GM12878 (cell line): ENCODE measurements around the gene COMMD3. TPM values are rescaled to one million over a fixed set of nuclear protein-coding genes. Genes with fewer than 3 reads are reported as not detected.

Experiments
- ATAC-seq: fragments of 200-7000 bp; cut with Tn5 transposase; 3 replicates; pipeline ENCODE4 v1.9.1; 2020; ENCODE audit warnings: mild to moderate bottlenecking, moderate library complexity
- BruUV-seq: library from RNA; stranded (reverse); fragments of 400-500 nt; replicated peaks from 2 replicates; lab custom pipeline; 2021; lab: Mats Ljungman, UMichigan
- CTCF ChIA-PET: fragments of 300-600 bp; sonication (Branson Sonifier 250); formaldehyde crosslinking; extraction: SDS; loops from one replicate; lab custom pipeline; 2021; ENCODE audit warnings: inconsistent platforms; lab: Yijun Ruan, JAX
- POLR2A ChIA-PET: fragments of 350-600 bp; formaldehyde crosslinking; extraction: SDS; loops from one replicate; lab custom pipeline; 2021; ENCODE audit warnings: inconsistent platforms; lab: Charles Lee
- RAD21 ChIA-PET: fragments of 300-600 bp; sonication (Branson Sonifier 250); formaldehyde crosslinking; loops from one replicate; lab custom pipeline; 2023; ENCODE audit warnings: antibody characterized with exemption; ENCODE audit not compliant: unreplicated experiment; lab: Charles Lee
- SMC1A ChIA-PET: fragments of 300-600 bp; sonication (Branson Sonifier 250); formaldehyde crosslinking; loops from one replicate; lab custom pipeline; 2023; ENCODE audit not compliant: unreplicated experiment, uncharacterized antibody; lab: Charles Lee
- DNase-seq: peaks from one replicate; pipeline ENCODE4 v3.0.0-alpha.2; 2011; ENCODE audit warnings: low read depth, low spot score
- FAIRE-seq: peaks from 3 replicates; lab custom pipeline; 2011; peaks lifted over from hg19 to GRCh38; lab: Jason Lieb, UNC
- H2AFZ ChIP-seq: 2 replicates; pipeline ENCODE4 v1.6.0; 2011; ENCODE audit warnings: low read depth, low read length, control low read depth; ENCODE audit not compliant: control insufficient read depth
- H3K27ac ChIP-seq: 2 replicates; pipeline ENCODE4 v1.5.1; 2011; ENCODE audit warnings: control low read depth; ENCODE audit not compliant: control insufficient read depth, insufficient read depth
- H3K27me3 ChIP-seq, 2 experiments: replicated peaks in 1 of 2; 2 replicates each; pipeline versions ENCODE4 v1.6.0 to v1.6.1; 2011; ENCODE audit warnings: low read length in 1 of 2; ENCODE audit not compliant: control insufficient read depth in 2 of 2, insufficient read depth in 2 of 2
- H3K36me3 ChIP-seq, 2 experiments: 2 replicates each; pipeline ENCODE4 v1.5.1; 2011; ENCODE audit warnings: low read length in 1 of 2; ENCODE audit not compliant: control insufficient read depth in 2 of 2, insufficient read depth in 2 of 2
- H3K4me1 ChIP-seq: 2 replicates; pipeline ENCODE4 v1.6.1; 2011; ENCODE audit warnings: mild to moderate bottlenecking, low read length, moderate library complexity, mixed read lengths; ENCODE audit not compliant: control insufficient read depth, insufficient read depth
- H3K4me2 ChIP-seq: 2 replicates; pipeline ENCODE4 v1.6.0; 2011; ENCODE audit warnings: control low read depth; ENCODE audit not compliant: control insufficient read depth, insufficient read depth
- H3K4me3 ChIP-seq: fragments of 200-600 bp; sonication (generic); 2 replicates; pipeline ENCODE4 v1.5.1; 2016
- H3K79me2 ChIP-seq: 2 replicates; pipeline ENCODE4 v1.6.0; 2011; ENCODE audit warnings: low read length; ENCODE audit not compliant: control insufficient read depth, insufficient read depth
- H3K9ac ChIP-seq: 2 replicates; pipeline ENCODE4 v1.8.0; 2011; ENCODE audit warnings: low read length, control low read depth, mixed read lengths; ENCODE audit not compliant: control insufficient read depth, insufficient read depth
- H3K9me3 ChIP-seq: replicated peaks from 3 replicates; pipeline ENCODE4 v1.5.1; 2011; ENCODE audit warnings: mild to moderate bottlenecking, low read length; ENCODE audit not compliant: control insufficient read depth, insufficient read depth
- H4K20me1 ChIP-seq: 2 replicates; pipeline ENCODE4 v1.6.0; 2011; ENCODE audit not compliant: control insufficient read depth, insufficient read depth
- BACH1 ChIP-seq: fragments of 450-650 bp; IDR thresholded peaks from 2 replicates; pipeline ENCODE4 v1.6.1; 2017; ENCODE audit warnings: mild to moderate bottlenecking, borderline replicate concordance
- BHLHE40 ChIP-seq, 2 experiments: fragments of 450-650 bp in 1 of 2; IDR thresholded peaks; 2 replicates each; pipeline ENCODE4 v1.6.1; 2011 to 2017; ENCODE audit warnings: low read depth in 2 of 2, borderline replicate concordance in 1 of 2, improper control_type of control experiment in 1 of 2, low read length in 1 of 2, mild to moderate bottlenecking in 1 of 2
- BMI1 ChIP-seq: fragments of 450-650 bp; IDR thresholded peaks from 2 replicates; pipeline ENCODE4 v1.6.1; 2016; ENCODE audit warnings: mild to moderate bottlenecking, moderate library complexity, borderline replicate concordance
- BRCA1 ChIP-seq: IDR thresholded peaks from 2 replicates; pipeline ENCODE4 v1.6.1; 2011; ENCODE audit warnings: low read depth, low read length, improper control_type of control experiment
- CBFB ChIP-seq: IDR thresholded peaks from 2 replicates; pipeline ENCODE4 v1.6.1; 2016; ENCODE audit warnings: antibody characterized with exemption, low read depth
- CBX5 ChIP-seq: sonication (generic); IDR thresholded peaks from 2 replicates; pipeline ENCODE4 v1.6.1; 2016; ENCODE audit warnings: low read depth, moderate library complexity, mild to moderate bottlenecking, inconsistent platforms
- CHD4 ChIP-seq: fragments of 200-600 bp; sonication (generic); IDR thresholded peaks from 2 replicates; pipeline ENCODE4 v1.6.1; 2016; ENCODE audit warnings: mild to moderate bottlenecking
- HDAC6 ChIP-seq: fragments of 200-600 bp; sonication (generic); IDR thresholded peaks from one replicate; pipeline ENCODE4 v1.8.0; 2017; ENCODE audit warnings: antibody characterized with exemption; ENCODE audit not compliant: unreplicated experiment
- IKZF1 ChIP-seq: fragments of 450-650 bp; conservative IDR thresholded peaks from 2 replicates; pipeline ENCODE4 v1.6.1; 2017; ENCODE audit warnings: antibody characterized with exemption, mild to moderate bottlenecking
- IKZF2 ChIP-seq, 2 experiments: fragments of 450-650 bp; IDR thresholded peaks; 2 replicates each; pipeline ENCODE4 v1.6.1; 2017; ENCODE audit warnings: mild to moderate bottlenecking in 2 of 2, moderate library complexity in 2 of 2
- MEF2B ChIP-seq: fragments of 450-650 bp; IDR thresholded peaks from 2 replicates; pipeline ENCODE4 v1.6.1; 2018; ENCODE audit warnings: mild to moderate bottlenecking, moderate library complexity; ENCODE audit not compliant: partially characterized antibody, poor library complexity, severe bottlenecking
- NBN ChIP-seq: fragments of 450-650 bp; IDR thresholded peaks from 2 replicates; pipeline ENCODE4 v1.6.1; 2016
- POLR2A ChIP-seq: IDR thresholded peaks from 2 replicates; pipeline ENCODE4 v1.6.1; 2011; ENCODE audit warnings: low read depth, mild to moderate bottlenecking, low read length
- RCOR1 ChIP-seq: conservative IDR thresholded peaks from 2 replicates; pipeline ENCODE4 v1.6.1; 2012; ENCODE audit warnings: low read depth, low read length, improper control_type of control experiment
- SIX5 ChIP-seq: IDR thresholded peaks from 2 replicates; pipeline ENCODE4 v1.6.1; 2011; ENCODE audit warnings: mild to moderate bottlenecking, low read depth, low read length, moderate library complexity; ENCODE audit not compliant: severe bottlenecking
- SMC3 ChIP-seq: IDR thresholded peaks from 2 replicates; pipeline ENCODE4 v1.6.1; 2011; ENCODE audit warnings: low read length, improper control_type of control experiment, borderline replicate concordance
- SP1 ChIP-seq: IDR thresholded peaks from one replicate; pipeline ENCODE4 v1.6.1; 2011; ENCODE audit warnings: low read depth, low read length
- TAF1 ChIP-seq: IDR thresholded peaks from 2 replicates; pipeline ENCODE4 v1.6.1; 2011; ENCODE audit warnings: mild to moderate bottlenecking, low read depth, low read length, borderline replicate concordance
- TCF7 ChIP-seq: IDR thresholded peaks from 2 replicates; pipeline ENCODE4 v1.6.1; 2014; ENCODE audit warnings: antibody characterized with exemption, borderline replicate concordance
- ZNF622 ChIP-seq: fragments of 450-650 bp; IDR thresholded peaks from 2 replicates; pipeline ENCODE4 v1.6.1; 2017; ENCODE audit warnings: mild to moderate bottlenecking, inconsistent platforms
- WGBS: methylation state at CpG from one replicate; pipeline ENCODE4 v1.1.6; 2016; ENCODE audit warnings: low lambda C conversion rate; ENCODE audit not compliant: insufficient replicate concordance, insufficient coverage; ENCODE audit errors: missing lambda C conversion rate; 5-methylcytosine and 5-hydroxymethylcytosine counted together
- in situ Hi-C: fragments of 300-500 bp; cut with MboI; formaldehyde crosslinking; loops from 9 replicates; pipeline ENCODE4 v1.14.3; 2018; ENCODE audit warnings: mixed read lengths
- intact Hi-C: fragments of 100-400 bp; cut with micrococcal nuclease; formaldehyde crosslinking; loops from one replicate; pipeline ENCODE4 v1.14.2; 2022; ENCODE audit not compliant: unreplicated experiment
- polyA plus RNA-seq, 11 experiments: library from polyadenylated mRNA; depleted of rRNA in 4 of 11; unstranded in 6 of 11; stranded (reverse) in 5 of 11; fragments of >200 nt; fragmentation: Nextera tagmentation in 4 of 11; fragmentation: Illumina TruSeq in 1 of 11; extraction: Ambion mirVana in 4 of 11; extraction: Trizol in 1 of 11; gene quantifications; 1 replicate in 1 of 11; 2 replicates in 10 of 11; pipeline versions ENCODE4 v1.2.1 to v1.2.3, GENCODE V29; 2011 to 2016; ENCODE audit warnings: inconsistent platforms in 2 of 11, missing spikeins in 2 of 11, low read depth in 1 of 11
- total RNA-seq, 4 experiments: library from RNA; depleted of rRNA in 3 of 4; stranded (reverse); fragments of >200 nt in 3 of 4; fragmentation: Illumina TruSeq in 1 of 4; extraction: Trizol in 1 of 4; gene quantifications; 2 replicates each; pipeline versions ENCODE4 v1.2.1 to v1.2.3, GENCODE V29; 2013 to 2021
- TF ChIP-seq, protein P1 (sequence below): fragments of 450-650 bp; IDR thresholded peaks from 2 replicates; pipeline ENCODE4 v1.6.1; 2016; ENCODE audit warnings: mild to moderate bottlenecking
- TF ChIP-seq, protein P2 (sequence below): fragments of 450-650 bp; IDR thresholded peaks from 2 replicates; pipeline ENCODE4 v1.6.1; 2017; ENCODE audit warnings: mild to moderate bottlenecking

COMMD3 gene
- total and polyA plus RNA-seq, 10 of the 15 experiments (the other 5 are each of a cell fraction or from before 2014, with no cell fraction given) = 64.5 to 248 (median 84.4) TPM

DNA sequence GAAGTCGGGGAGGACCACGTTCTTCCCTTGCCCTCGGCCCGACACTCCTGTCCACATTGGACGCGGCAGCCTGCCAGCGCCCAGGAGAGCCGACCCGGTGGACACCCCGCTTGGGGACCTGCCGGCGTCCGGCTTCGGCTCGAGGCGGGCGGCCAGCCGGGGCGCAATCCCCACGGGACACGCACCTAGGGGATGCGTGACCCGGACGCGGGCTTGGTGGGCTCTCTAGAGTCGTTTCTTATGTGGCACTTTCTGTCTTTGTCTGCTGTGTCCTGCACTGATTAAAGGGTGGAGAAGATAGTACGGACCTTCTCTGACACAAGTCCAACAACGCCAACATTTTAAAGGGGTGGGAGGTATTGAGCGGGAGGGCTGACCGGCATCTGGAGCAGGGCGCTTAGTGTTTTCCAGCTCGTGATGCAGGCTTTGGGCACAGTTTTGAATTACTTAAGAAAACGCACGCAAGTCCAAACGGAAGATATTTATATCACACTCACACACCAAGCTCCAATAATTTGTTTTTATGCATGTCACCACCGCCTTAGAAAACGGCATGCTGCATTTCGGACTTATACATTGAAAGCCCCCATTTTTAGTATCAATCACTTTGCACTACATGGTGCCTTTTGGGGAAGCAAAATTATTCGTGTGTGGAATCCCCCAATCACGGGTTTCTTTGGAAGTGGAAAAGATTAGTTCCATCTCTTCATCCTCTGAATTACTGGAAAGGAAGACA is 25.2 kb downstream of the COMMD3 start:
- peak overlapping the region; percentile 77 for H3K27ac ChIP-seq
- 4% methylated on average over 40 of the region's 40 CpGs for WGBS
- TF ChIP-seq MEF2B (peak; percentile 68), BACH1 (no peak), BHLHE40 (IDR thresholded peaks at IDR 0.05; ENCODE audit: borderline replicate concordance in 1 of 2, low read depth in 2 of 2, low read length in 1 of 2) (no peak), SIX5 (no peak), ZNF622 (no peak), SP1 (no peak), BRCA1 (no peak), CBFB (no peak), HDAC6 (peak; percentile 29), IKZF1 (0 out of 2 replicates have a peak, but pooled peaks have one; percentile 7), CBX5 (no peak), TCF7 (no peak), SMC3 (no peak), RCOR1 (no peak), CHD4 (no peak), POLR2A (no peak), BMI1 (peak; percentile 41; the same call in 1 of the 2 replicates), NBN (no peak), TAF1 (no peak), IKZF2 (IDR thresholded peaks at IDR 0.05) (peak; percentile 33 to 36; a peak in 1 of 4 replicates)
- TF ChIP-seq, protein P1, sequence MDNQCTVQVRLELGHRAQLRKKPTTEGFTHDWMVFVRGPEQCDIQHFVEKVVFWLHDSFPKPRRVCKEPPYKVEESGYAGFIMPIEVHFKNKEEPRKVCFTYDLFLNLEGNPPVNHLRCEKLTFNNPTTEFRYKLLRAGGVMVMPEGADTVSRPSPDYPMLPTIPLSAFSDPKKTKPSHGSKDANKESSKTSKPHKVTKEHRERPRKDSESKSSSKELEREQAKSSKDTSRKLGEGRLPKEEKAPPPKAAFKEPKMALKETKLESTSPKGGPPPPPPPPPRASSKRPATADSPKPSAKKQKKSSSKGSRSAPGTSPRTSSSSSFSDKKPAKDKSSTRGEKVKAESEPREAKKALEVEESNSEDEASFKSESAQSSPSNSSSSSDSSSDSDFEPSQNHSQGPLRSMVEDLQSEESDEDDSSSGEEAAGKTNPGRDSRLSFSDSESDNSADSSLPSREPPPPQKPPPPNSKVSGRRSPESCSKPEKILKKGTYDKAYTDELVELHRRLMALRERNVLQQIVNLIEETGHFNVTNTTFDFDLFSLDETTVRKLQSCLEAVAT = no peak
- TF ChIP-seq, protein P2, sequence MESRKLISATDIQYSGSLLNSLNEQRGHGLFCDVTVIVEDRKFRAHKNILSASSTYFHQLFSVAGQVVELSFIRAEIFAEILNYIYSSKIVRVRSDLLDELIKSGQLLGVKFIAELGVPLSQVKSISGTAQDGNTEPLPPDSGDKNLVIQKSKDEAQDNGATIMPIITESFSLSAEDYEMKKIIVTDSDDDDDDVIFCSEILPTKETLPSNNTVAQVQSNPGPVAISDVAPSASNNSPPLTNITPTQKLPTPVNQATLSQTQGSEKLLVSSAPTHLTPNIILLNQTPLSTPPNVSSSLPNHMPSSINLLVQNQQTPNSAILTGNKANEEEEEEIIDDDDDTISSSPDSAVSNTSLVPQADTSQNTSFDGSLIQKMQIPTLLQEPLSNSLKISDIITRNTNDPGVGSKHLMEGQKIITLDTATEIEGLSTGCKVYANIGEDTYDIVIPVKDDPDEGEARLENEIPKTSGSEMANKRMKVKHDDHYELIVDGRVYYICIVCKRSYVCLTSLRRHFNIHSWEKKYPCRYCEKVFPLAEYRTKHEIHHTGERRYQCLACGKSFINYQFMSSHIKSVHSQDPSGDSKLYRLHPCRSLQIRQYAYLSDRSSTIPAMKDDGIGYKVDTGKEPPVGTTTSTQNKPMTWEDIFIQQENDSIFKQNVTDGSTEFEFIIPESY = no peak
- H4K20me1 ChIP-seq = no peaks in the 10 kb centered on the region
- H3K9me3 ChIP-seq = peaks cover 4% of the 10 kb centered on the region; the same call in 1 of the 3 replicates
- DNase-seq (no peak), FAIRE-seq (no peak), ATAC-seq (peak; percentile 34)
- CTCF ChIA-PET = no interaction called here
- H3K36me3 ChIP-seq = no peaks in the 10 kb centered on the region
- in situ Hi-C loops (no loop called here), intact Hi-C loops (loop anchor here (1.0 to 5.0 kb wide), 3 partner anchors 19 to 381 kb away; no protein-coding TSS in a partner anchor)
- peak overlapping the region; percentile 66 for H3K4me3 ChIP-seq
- SMC1A ChIA-PET = interaction anchor here (1.3 kb wide), 1 partner anchor 8 kb away, joined by 3 read pairs; no protein-coding TSS in a partner anchor
- H3K79me2 ChIP-seq = no peaks in the 10 kb centered on the region
- H3K9ac ChIP-seq = peak overlapping the region; percentile 88
- RAD21 ChIA-PET = interaction anchor here (1.1 to 3.7 kb wide), 5 partner anchors 19 to 37 kb away, joined by 3 to 16 read pairs (median 4); partner anchors contain the start of gene COMMD3
- peak overlapping the region; percentile 99 for H3K4me2 ChIP-seq
- H3K4me1 ChIP-seq = peaks cover 16% of the 10 kb centered on the region
- peaks cover 10 to 36% of the 10 kb centered on the region in 2 experiments for H3K27me3 ChIP-seq
- POLR2A ChIA-PET = interaction anchor here (1.3 to 1.4 kb wide), 2 partner anchors 24 to 29 kb away, joined by 3 to 4 read pairs; no protein-coding TSS in a partner anchor
- no TSS peak for BruUV-seq
- H2AFZ ChIP-seq = peak overlapping the region; percentile 64
